Measurements from ENCODE around the gene OXNAD1. TPM values are rescaled to one million over a fixed set of nuclear protein-coding genes. Genes with fewer than 3 reads are reported as not detected.

Gene OXNAD1
- total RNA-seq, 1 experiment from 2014 or later: 23.7 TPM

DNA sequence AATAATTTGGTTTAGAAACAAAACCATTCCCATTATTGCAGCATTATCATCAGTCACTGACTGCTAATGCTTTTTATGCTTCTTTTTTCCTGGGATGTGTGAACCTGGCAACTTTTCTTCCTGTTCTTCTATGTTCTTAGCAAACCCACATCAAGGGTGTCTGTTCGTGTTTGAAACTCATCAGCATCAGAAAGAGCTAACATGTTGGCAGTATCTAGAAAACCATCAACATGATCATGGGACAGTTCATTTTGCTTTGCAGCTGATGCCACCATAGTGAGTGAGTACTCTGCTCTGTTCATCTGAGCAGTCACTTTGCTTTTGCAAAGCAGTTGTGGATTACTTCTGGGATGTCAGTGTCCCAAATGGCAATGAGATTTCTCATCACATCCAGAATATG is 6.1 kb upstream of the OXNAD1 start:
- Histone ChIP-seq H2BK120ac (ENCODE audit: low read depth, low read length, poor library complexity, severe bottlenecking) (no peak overlapping the region), H3K23ac (ENCODE audit: insufficient read length, low read depth, low read length) (no peak overlapping the region), H3K79me1 (ENCODE audit: insufficient read depth, low read depth, low read length, poor library complexity, severe bottlenecking) (no peaks in the 10 kb centered on the region), H3T11ph (ENCODE audit: low read length) (no peak overlapping the region), H3K9me3 (ENCODE audit: control insufficient read depth, low read depth, low read length) (no peaks in the 10 kb centered on the region), H4K20me1 (ENCODE audit: control insufficient read depth, insufficient read depth, insufficient read length) (no peaks in the 10 kb centered on the region), H4K91ac (ENCODE audit: insufficient read length, low read depth, low read length) (no peak overlapping the region), H3K56ac (ENCODE audit: insufficient read length, low read depth, low read length) (no peak overlapping the region), H3K18ac (ENCODE audit: insufficient read length, low read depth, low read length) (no peak overlapping the region), H3K23me2 (ENCODE audit: insufficient read length, low read depth, low read length, poor library complexity, severe bottlenecking) (peaks cover under 1% of the 10 kb centered on the region), H2AFZ (ENCODE audit: low read length) (no peak overlapping the region), H2BK5ac (ENCODE audit: insufficient read length, low read length) (no peak overlapping the region), H3K27me3 (ENCODE audit: insufficient read depth, low read length) (no peaks in the 10 kb centered on the region), H3K4me1 (ENCODE audit: insufficient read depth, low read length) (no peaks in the 10 kb centered on the region), H3K9ac (ENCODE audit: extremely low read depth, insufficient read length, low read length) (no peak overlapping the region), H2AK5ac (ENCODE audit: insufficient read length, low read length) (no peak overlapping the region), H3K14ac (ENCODE audit: insufficient read depth, low read length) (no peak overlapping the region), H2BK20ac (ENCODE audit: low read depth, low read length, poor library complexity, severe bottlenecking) (no peak overlapping the region), H2BK15ac (ENCODE audit: low read depth, low read length) (no peak overlapping the region), H4K5ac (ENCODE audit: insufficient read length, low read depth, low read length) (no peak overlapping the region), H4K8ac (replicated peaks; ENCODE audit: insufficient read length, low read depth, low read length) (no peak overlapping the region), H3K4ac (ENCODE audit: low read depth, low read length) (no peak overlapping the region), H3K4me2 (ENCODE audit: insufficient read depth, insufficient read length, low read length) (no peak overlapping the region), H3K27ac (ENCODE audit: insufficient read length, low read depth, low read length) (no peak overlapping the region), H2BK12ac (ENCODE audit: insufficient read length, low read depth, low read length) (no peak overlapping the region), H3K79me2 (ENCODE audit: insufficient read depth, low read length) (peaks cover under 1% of the 10 kb centered on the region; the same call in 1 of the 2 replicates)
- H3K4me1 Mint-ChIP-seq: peaks cover under 1% of the 10 kb centered on the region in 2 experiments
- H3K27me3 Mint-ChIP-seq (ENCODE audit: low read depth): no peaks in the 10 kb centered on the region; the same call in 1 of the 2 replicates
- DNase-seq: no peak
- H3K4me3 Mint-ChIP-seq: no peak overlapping the region
- H3K9me3 Mint-ChIP-seq: no peaks in the 10 kb centered on the region
- no peak for TF ChIP-seq CTCF (conservative IDR thresholded peaks at IDR 0.05)
- peaks cover 3 to 7% (median 7%) of the 10 kb centered on the region in 3 experiments; a peak in 4 of 7 replicates for H3K36me3 Mint-ChIP-seq (ENCODE audit: insufficient read depth in 1 of 3, low read depth in 3 of 3)
- H3K27ac Mint-ChIP-seq: no peak overlapping the region
- no CpG with 5 or more reads among the region's 1 CpG for WGBS (ENCODE audit: extremely low coverage, insufficient read length, low lambda C conversion rate)
